KMS-11 (cell line): ENCODE measurements around the gene CBFA2T3.

Source experiments
- H2AFZ ChIP-seq: fragments of 200-600 bp; sonication (generic); 2 replicates; pipeline ENCODE4 v1.6.1; 2016; ENCODE audit warnings: antibody characterized with exemption, mixed run types, low read depth
- H3K27ac ChIP-seq: fragments of 200-600 bp; sonication (generic); 2 replicates; pipeline ENCODE4 v1.6.1; 2016; ENCODE audit warnings: mild to moderate bottlenecking, mixed run types
- H3K27me3 ChIP-seq: fragments of 200-600 bp; sonication (generic); 2 replicates; pipeline ENCODE4 v1.6.1; 2017; ENCODE audit warnings: mild to moderate bottlenecking, low read depth, mixed run types, moderate library complexity; ENCODE audit not compliant: insufficient read depth
- H3K36me3 ChIP-seq: fragments of 200-600 bp; sonication (generic); 2 replicates; pipeline ENCODE4 v1.6.1; 2017; ENCODE audit warnings: mild to moderate bottlenecking, mixed run types; ENCODE audit not compliant: insufficient read depth
- H3K4me1 ChIP-seq: fragments of 200-600 bp; sonication (generic); 2 replicates; pipeline ENCODE4 v1.6.1; 2016; ENCODE audit warnings: mild to moderate bottlenecking, low read depth, mixed run types; ENCODE audit not compliant: poor library complexity, severe bottlenecking
- H3K4me2 ChIP-seq: fragments of 200-600 bp; sonication (generic); 2 replicates; pipeline ENCODE4 v1.7.0; 2016; ENCODE audit warnings: mild to moderate bottlenecking, mixed run types
- H3K4me3 ChIP-seq: fragments of 200-600 bp; sonication (generic); IDR thresholded peaks from 2 replicates; pipeline ENCODE4 v1.6.1; 2017; ENCODE audit warnings: low read depth, low read length, mixed read lengths; ENCODE audit not compliant: insufficient read depth
- H3K79me2 ChIP-seq: fragments of 200-600 bp; sonication (generic); 2 replicates; pipeline ENCODE4 v1.6.1; 2016; ENCODE audit warnings: low read depth, mixed run types; ENCODE audit not compliant: insufficient read depth
- H3K9ac ChIP-seq: fragments of 200-600 bp; sonication (generic); 2 replicates; pipeline ENCODE4 v1.6.1; 2016; ENCODE audit warnings: mild to moderate bottlenecking, mixed run types
- H4K20me1 ChIP-seq: fragments of 200-600 bp; sonication (generic); 2 replicates; pipeline ENCODE4 v1.6.1; 2016; ENCODE audit warnings: mild to moderate bottlenecking, mixed run types; ENCODE audit not compliant: insufficient read depth
- TF ChIP-seq, protein P1 (sequence below): fragments of 200-600 bp; sonication (generic); conservative IDR thresholded peaks from 2 replicates; pipeline ENCODE4 v1.6.1; 2017; ENCODE audit warnings: low read depth, mild to moderate bottlenecking, antibody characterized with exemption, low read length, moderate library complexity, mixed read lengths

CBFA2T3 gene

DNA sequence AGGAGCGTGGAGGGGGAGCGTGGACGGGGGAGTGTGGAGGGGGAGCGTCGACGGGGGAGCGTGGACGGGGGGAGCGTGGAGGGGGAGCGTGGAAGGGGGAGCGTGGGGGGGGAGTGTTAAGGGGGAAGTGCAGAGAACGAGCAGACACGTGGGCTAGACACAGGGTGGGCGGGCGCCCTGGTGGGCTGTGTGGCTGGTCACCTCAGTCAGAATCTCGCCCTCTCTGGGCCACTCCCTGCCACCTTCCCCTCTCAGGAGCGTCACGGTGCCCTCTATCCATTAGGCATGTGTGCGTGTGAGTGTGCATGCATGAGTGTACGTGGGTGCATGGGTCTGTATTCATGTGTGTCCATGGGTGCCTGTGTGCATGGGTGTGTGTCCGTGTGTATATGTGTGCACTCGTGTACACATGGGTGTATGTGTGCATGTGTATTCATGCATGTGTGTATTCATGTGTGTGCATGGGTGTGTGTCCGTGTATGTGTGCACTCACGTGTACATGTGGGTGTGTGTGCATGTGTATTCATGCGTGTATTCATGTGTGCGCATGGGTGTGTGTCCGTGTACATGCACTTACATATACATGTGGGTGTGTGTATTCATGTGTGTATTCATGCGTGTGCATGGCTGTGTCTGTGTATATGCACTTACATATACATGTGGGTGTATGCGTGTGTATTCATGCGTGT, 61.2 kb downstream of the CBFA2T3 start:
- Histone ChIP-seq H3K4me1 (no peaks in the 10 kb centered on the region), H3K27me3 (peaks cover 65% of the 10 kb centered on the region), H3K4me3 (no peak overlapping the region), H3K79me2 (no peaks in the 10 kb centered on the region), H3K27ac (no peak overlapping the region), H3K36me3 (no peaks in the 10 kb centered on the region), H2AFZ (no peak overlapping the region), H4K20me1 (no peaks in the 10 kb centered on the region), H3K9ac (no peak overlapping the region), H3K4me2 (no peak overlapping the region)
- TF ChIP-seq, protein P1, sequence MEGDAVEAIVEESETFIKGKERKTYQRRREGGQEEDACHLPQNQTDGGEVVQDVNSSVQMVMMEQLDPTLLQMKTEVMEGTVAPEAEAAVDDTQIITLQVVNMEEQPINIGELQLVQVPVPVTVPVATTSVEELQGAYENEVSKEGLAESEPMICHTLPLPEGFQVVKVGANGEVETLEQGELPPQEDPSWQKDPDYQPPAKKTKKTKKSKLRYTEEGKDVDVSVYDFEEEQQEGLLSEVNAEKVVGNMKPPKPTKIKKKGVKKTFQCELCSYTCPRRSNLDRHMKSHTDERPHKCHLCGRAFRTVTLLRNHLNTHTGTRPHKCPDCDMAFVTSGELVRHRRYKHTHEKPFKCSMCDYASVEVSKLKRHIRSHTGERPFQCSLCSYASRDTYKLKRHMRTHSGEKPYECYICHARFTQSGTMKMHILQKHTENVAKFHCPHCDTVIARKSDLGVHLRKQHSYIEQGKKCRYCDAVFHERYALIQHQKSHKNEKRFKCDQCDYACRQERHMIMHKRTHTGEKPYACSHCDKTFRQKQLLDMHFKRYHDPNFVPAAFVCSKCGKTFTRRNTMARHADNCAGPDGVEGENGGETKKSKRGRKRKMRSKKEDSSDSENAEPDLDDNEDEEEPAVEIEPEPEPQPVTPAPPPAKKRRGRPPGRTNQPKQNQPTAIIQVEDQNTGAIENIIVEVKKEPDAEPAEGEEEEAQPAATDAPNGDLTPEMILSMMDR: no peak

DNA sequence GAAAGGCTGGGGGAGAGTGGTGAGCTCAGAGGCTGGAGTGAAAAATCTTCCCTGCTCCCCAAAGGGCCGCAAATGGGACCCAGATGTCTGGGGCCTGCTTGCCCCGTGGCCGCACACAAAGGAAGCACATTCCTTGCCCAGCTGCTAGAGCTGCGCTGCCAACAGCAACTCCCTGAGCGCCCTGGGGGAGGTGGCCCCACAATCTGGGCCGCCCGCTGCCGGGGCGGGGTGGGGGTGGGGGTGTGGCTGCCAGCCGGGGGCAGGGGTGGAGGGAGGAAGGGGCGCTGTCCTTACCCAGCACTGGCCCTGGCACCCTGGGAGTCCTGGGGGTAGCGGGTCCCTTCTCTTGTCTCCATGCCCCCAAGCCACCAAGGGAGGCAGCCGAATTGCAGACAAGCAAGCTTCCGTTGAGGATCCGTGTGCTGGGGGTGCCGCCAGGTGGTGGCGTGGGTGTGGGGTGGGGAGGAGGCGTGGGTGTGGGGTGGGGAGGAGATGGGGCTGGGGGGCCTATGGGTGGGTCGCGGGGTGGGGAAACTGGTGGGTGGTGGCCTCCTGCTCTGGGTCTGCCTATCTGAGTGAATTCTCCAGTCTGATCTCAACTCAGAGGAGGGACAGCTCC, 62.1 kb downstream of the CBFA2T3 start:
- no peaks in the 10 kb centered on the region for H3K79me2 ChIP-seq
- H3K36me3 ChIP-seq: no peaks in the 10 kb centered on the region
- TF ChIP-seq, protein P1: no peak
- no peak overlapping the region for H3K9ac ChIP-seq
- no peaks in the 10 kb centered on the region for H4K20me1 ChIP-seq
- peaks cover 63% of the 10 kb centered on the region for H3K27me3 ChIP-seq
- no peak overlapping the region for H3K27ac ChIP-seq
- no peak overlapping the region for H3K4me2 ChIP-seq
- no peak overlapping the region for H3K4me3 ChIP-seq
- H3K4me1 ChIP-seq: no peaks in the 10 kb centered on the region
- H2AFZ ChIP-seq: no peak overlapping the region

DNA sequence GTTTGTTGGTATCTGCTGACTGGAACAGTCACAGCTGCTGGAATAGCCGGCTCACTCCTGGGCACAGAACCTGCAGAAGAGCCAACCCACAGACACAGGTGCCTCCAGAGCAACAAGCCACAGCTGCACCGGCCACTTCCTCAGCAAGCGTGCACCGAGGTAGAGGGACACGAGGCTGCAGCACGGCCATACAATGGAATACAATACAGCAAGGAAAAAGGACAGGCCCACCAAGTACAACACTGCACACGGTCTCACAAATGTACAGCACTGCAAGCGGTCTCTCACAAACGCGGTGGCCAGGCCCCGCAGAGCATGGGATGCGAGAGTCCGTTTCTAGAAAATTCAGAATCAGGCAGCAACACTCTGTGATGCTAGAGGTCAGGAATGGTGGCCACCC, 63.1 kb downstream of the CBFA2T3 start:
- Histone ChIP-seq H4K20me1 (no peaks in the 10 kb centered on the region), H3K36me3 (no peaks in the 10 kb centered on the region), H2AFZ (no peak overlapping the region), H3K9ac (no peak overlapping the region), H3K4me2 (no peak overlapping the region), H3K79me2 (no peaks in the 10 kb centered on the region), H3K4me1 (no peaks in the 10 kb centered on the region), H3K27ac (no peak overlapping the region), H3K4me3 (no peak overlapping the region), H3K27me3 (peaks cover 63% of the 10 kb centered on the region)
- TF ChIP-seq, protein P1: no peak

DNA sequence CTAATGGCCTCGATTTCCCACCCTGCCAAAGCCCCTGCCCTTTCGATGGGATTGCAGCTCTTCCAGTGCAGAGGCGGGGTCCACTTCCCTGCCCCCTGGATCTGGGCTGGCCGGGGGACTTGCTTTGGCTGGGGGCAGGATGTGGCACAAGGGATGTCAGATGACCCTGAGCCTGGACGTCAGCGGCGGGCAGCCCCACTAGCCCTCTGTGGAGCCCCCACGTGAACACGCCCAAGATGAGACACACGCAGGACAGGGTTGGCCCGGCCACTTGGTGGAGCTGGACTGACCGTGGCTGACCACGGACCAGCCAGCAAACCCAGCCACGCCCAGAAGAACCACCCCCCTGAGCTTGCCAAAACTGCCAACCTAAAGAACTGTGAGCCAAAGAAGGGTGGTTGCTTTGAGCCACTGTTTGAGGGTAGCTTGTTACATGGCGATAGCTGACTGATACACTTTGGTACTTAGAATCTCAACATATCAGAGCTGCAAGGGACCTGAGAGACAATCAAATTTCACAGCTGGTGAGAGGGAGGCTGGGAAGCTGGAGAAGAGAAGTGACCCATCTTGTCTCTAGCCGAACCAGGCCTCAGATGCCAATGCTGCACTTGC, 63.9 kb downstream of the CBFA2T3 start:
- H3K9ac ChIP-seq: no peak overlapping the region
- no peaks in the 10 kb centered on the region for H3K79me2 ChIP-seq
- no peak overlapping the region for H3K4me2 ChIP-seq

More for the DNA sequence above, 63.9 kb downstream of the CBFA2T3 start:
- H2AFZ ChIP-seq: no peak overlapping the region
- H3K27me3 ChIP-seq: peaks cover 63% of the 10 kb centered on the region
- H3K4me3 ChIP-seq: no peak overlapping the region
- TF ChIP-seq, protein P1: no peak
- no peaks in the 10 kb centered on the region for H4K20me1 ChIP-seq
- H3K27ac ChIP-seq: no peak overlapping the region
- no peaks in the 10 kb centered on the region for H3K4me1 ChIP-seq
- no peaks in the 10 kb centered on the region for H3K36me3 ChIP-seq
